ENCODE measurements around the gene MYH9.

The MYH9 gene

DNA sequence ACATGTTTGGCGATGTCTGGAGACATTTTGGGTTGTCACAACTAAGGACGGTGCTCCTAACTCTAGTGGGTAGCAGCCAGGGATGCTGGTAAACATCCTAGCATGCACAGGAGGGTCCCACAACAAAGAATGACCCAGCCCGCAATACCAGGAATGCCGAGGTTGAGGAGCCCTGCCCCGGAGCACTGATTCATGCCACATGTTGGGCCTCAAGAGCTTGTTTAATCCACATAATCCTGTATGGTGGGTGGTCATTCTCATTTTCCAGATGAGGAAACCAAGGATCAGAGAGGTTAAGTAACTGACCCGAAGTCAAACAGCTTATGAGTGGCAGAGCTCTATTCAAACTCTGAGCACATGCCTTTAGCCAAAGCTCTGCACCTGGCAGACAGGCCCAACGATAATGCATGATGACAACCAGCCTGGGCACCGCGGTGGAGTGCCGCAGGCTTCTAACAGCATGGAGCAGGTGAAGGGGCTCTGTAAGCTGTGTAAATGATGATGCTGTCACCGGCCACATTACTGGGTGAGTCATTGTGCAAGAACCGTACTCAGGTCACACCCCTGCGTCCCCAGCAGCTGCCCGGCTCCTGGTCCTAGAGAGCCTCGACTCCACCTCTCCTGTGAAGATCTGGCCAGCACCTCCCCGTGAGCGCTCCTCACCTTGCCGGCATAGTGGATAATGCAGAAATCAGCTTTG lies 76.2 kb downstream of the MYH9 start:
- in situ Hi-C loops (cut with MboI; ENCODE audit: low pct_unique_long_range_greater_than_20kb, low sequenced_read_pairs, unreplicated experiment): no loop called here
- DNase-seq (ENCODE audit: low spot score): no peak

DNA sequence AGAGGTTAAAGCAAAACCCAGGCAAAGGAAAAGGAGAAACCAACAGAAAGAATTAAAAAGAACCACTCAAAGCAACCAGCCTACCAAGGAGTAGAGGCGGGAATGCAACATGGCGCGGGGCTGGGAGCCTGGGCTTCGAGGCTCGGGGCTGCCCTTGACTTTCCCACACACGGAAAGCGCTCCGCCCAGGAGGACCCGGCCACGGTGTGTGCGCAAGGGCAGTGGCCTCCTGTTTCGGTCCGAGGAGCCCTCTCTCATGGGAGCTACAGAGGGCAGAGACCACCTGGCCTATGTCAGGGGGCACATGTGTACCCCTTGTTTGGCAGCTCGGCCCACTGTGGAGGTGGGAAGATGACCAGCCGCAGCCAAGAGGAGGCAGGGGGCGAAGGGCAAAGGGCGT lies 78.9 kb downstream of the MYH9 start:
- TF ChIP-seq, protein P1, sequence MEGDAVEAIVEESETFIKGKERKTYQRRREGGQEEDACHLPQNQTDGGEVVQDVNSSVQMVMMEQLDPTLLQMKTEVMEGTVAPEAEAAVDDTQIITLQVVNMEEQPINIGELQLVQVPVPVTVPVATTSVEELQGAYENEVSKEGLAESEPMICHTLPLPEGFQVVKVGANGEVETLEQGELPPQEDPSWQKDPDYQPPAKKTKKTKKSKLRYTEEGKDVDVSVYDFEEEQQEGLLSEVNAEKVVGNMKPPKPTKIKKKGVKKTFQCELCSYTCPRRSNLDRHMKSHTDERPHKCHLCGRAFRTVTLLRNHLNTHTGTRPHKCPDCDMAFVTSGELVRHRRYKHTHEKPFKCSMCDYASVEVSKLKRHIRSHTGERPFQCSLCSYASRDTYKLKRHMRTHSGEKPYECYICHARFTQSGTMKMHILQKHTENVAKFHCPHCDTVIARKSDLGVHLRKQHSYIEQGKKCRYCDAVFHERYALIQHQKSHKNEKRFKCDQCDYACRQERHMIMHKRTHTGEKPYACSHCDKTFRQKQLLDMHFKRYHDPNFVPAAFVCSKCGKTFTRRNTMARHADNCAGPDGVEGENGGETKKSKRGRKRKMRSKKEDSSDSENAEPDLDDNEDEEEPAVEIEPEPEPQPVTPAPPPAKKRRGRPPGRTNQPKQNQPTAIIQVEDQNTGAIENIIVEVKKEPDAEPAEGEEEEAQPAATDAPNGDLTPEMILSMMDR (IDR thresholded peaks at IDR 0.05; ENCODE audit: extremely low read depth, insufficient read depth, missing control alignments): no peak
- DNase-seq (ENCODE audit: low spot score): no peak
- in situ Hi-C loops (cut with MboI; ENCODE audit: low pct_unique_long_range_greater_than_20kb, low sequenced_read_pairs, unreplicated experiment): loop anchor here (10.0 kb wide), 1 partner anchor 156 kb away; no protein-coding TSS in a partner anchor

More for the DNA sequence above, 76.2 kb downstream of the MYH9 start:
- TF ChIP-seq, protein P1 (IDR thresholded peaks at IDR 0.05; ENCODE audit: extremely low read depth, insufficient read depth, missing control alignments): no peak

DNA sequence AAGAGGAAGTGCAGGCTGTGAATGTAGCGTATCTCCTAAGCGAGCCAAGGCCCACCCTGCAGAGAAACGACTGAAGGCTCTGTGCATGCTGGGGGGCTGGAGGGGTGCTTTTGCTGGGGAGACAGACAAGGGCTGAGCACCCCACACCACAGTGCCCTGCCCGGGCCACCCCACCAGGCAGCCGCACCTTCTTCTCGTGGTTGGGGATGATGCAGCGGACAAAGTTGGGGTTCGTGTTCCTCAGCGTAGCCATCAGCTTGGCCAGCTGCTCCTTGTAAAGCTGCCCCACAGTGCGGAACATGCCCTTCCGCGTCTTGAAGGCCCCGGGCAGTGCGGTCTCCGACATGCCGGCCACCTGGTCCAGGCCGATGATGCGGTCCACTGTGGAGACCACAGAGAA lies 81.5 kb downstream of the MYH9 start:
- no peak for DNase-seq (ENCODE audit: low spot score)
- TF ChIP-seq, protein P1 (IDR thresholded peaks at IDR 0.05; ENCODE audit: extremely low read depth, insufficient read depth, missing control alignments): no peak
- in situ Hi-C loops (cut with MboI; ENCODE audit: low pct_unique_long_range_greater_than_20kb, low sequenced_read_pairs, unreplicated experiment): loop anchor here (10.0 kb wide), 1 partner anchor 159 kb away; no protein-coding TSS in a partner anchor

DNA sequence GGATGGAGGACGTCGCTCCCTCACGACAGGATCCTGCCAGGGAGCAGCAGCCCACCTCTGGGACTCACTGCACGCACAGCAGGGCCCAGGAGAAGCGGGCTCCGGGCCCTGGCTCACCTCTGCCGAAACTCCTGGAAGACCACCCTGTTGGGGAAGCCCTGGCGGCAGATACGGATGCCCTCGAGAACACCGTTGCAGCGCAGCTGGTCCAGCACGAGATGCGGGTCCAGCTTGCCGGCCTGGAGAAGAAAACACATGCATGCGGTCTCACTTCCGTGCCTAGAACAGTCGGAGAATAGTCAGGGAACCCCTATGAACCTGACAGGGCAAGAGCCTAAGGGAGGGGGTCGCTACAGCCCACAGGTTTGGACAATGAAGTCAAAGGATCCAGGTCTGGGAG lies 82.0 kb downstream of the MYH9 start:
- in situ Hi-C loops (cut with MboI; ENCODE audit: low pct_unique_long_range_greater_than_20kb, low sequenced_read_pairs, unreplicated experiment): loop anchor here (10.0 kb wide), 1 partner anchor 159 kb away; no protein-coding TSS in a partner anchor
- no peak for DNase-seq (ENCODE audit: low spot score)
- TF ChIP-seq, protein P1 (IDR thresholded peaks at IDR 0.05; ENCODE audit: extremely low read depth, insufficient read depth, missing control alignments): no peak

DNA sequence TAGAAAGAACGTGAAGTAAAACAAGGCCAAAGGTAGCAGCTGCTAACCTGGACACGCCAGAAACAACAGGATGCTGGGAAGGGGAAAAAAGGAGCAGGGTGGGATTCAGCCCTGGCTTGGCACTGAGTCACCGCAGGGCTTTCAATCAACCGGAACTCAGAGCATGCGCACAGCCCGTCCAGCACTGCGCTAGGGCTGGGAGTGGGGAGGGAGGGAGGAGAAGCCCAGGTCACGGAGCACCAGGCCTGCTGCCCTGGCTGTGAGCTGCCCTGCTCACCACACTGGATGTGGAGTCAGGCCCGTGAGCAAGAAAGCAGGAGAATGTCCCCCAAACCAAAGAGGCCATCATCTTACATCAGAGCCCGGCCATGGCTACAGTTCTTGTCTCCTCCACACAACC lies 83.3 kb downstream of the MYH9 start:
- no peak for DNase-seq (ENCODE audit: low spot score)
- in situ Hi-C loops (cut with MboI; ENCODE audit: low pct_unique_long_range_greater_than_20kb, low sequenced_read_pairs, unreplicated experiment): loop anchor here (10.0 kb wide), 1 partner anchor 160 kb away; no protein-coding TSS in a partner anchor
- TF ChIP-seq, protein P1 (IDR thresholded peaks at IDR 0.05; ENCODE audit: extremely low read depth, insufficient read depth, missing control alignments): no peak

GRCh38 chr22:36303874-36304273 lies 83.9 kb downstream of the MYH9 start:
- in situ Hi-C loops (cut with MboI; ENCODE audit: low pct_unique_long_range_greater_than_20kb, low sequenced_read_pairs, unreplicated experiment): loop anchor here (10.0 kb wide), 1 partner anchor 161 kb away; no protein-coding TSS in a partner anchor
- DNase-seq (ENCODE audit: low spot score): no peak
- TF ChIP-seq, protein P1 (IDR thresholded peaks at IDR 0.05; ENCODE audit: extremely low read depth, insufficient read depth, missing control alignments): no peak
